Neural cell (in vitro differentiated cells): ENCODE measurements around the gene OR9A2. TPM values are rescaled to one million over a fixed set of nuclear protein-coding genes. Genes with fewer than 3 reads are reported as not detected.

Experiments
- H2AFZ ChIP-seq: fragments of 200-600, 300-800 bp; sonication (generic), shearing (Covaris generic); 2 replicates; pipeline ENCODE4 v1.6.0; 2014; ENCODE audit warnings: low read depth, mild to moderate bottlenecking, antibody characterized with exemption, low read length, moderate library complexity
- H3F3A ChIP-seq: fragments of 200-600 bp; shearing (Covaris generic); 2 replicates; pipeline ENCODE4 v1.6.1; 2016; ENCODE audit warnings: mild to moderate bottlenecking, moderate library complexity, mixed read lengths, antibody characterized with exemption, low read length; ENCODE audit not compliant: insufficient read depth, poor library complexity, severe bottlenecking
- H3K27ac ChIP-seq: fragments of 200-600, 300-800 bp; sonication (generic), shearing (Covaris generic); 2 replicates; pipeline ENCODE4 v1.5.1; 2014; ENCODE audit warnings: mild to moderate bottlenecking, low read length, moderate library complexity
- H3K27me3 ChIP-seq: fragments of 300-800, 200-600 bp; sonication (generic), shearing (Covaris generic); 2 replicates; pipeline ENCODE4 v1.6.0; 2014; ENCODE audit warnings: mild to moderate bottlenecking, low read depth, low read length, moderate library complexity; ENCODE audit not compliant: insufficient read depth
- H3K36me3 ChIP-seq: fragments of 300-800, 200-600 bp; sonication (generic), shearing (Covaris generic); 2 replicates; pipeline ENCODE4 v1.5.1; 2014; ENCODE audit warnings: mild to moderate bottlenecking, antibody characterized with exemption, low read length, moderate library complexity; ENCODE audit not compliant: insufficient read depth
- H3K4me2 ChIP-seq: fragments of 300-800, 200-600 bp; sonication (generic), shearing (Covaris generic); 2 replicates; pipeline ENCODE4 v1.6.0; 2014; ENCODE audit warnings: mild to moderate bottlenecking, low read length
- H3K4me3 ChIP-seq: fragments of 300-800, 200-600 bp; sonication (generic), shearing (Covaris generic); 2 replicates; pipeline ENCODE4 v1.5.1; 2014; ENCODE audit warnings: mild to moderate bottlenecking, low read length, moderate library complexity
- H3K79me2 ChIP-seq: fragments of 200-600 bp; shearing (Covaris generic); replicated peaks from 2 replicates; pipeline ENCODE4 v1.6.0; 2014; ENCODE audit warnings: mild to moderate bottlenecking, low read length, moderate library complexity; ENCODE audit not compliant: insufficient read depth
- H3K9ac ChIP-seq: fragments of 300-800, 200-600 bp; sonication (generic), shearing (Covaris generic); 2 replicates; pipeline ENCODE4 v1.6.1; 2016; ENCODE audit warnings: mild to moderate bottlenecking, low read length, mixed read lengths
- H3K9me2 ChIP-seq: fragments of 200-600 bp; shearing (Covaris generic); 2 replicates; pipeline ENCODE4 v1.6.1; 2016; ENCODE audit warnings: mild to moderate bottlenecking, low read length, mixed read lengths; ENCODE audit not compliant: insufficient read depth
- H3K9me3 ChIP-seq: fragments of 200-600, 300-800 bp; sonication (generic), shearing (Covaris generic); 2 replicates; pipeline ENCODE4 v1.6.1; 2016; ENCODE audit warnings: mild to moderate bottlenecking, mixed run types, low read length, moderate library complexity, mixed read lengths
- H4K20me1 ChIP-seq: fragments of 200-600 bp; shearing (Covaris generic); 2 replicates; pipeline ENCODE4 v1.6.1; 2016; ENCODE audit warnings: mild to moderate bottlenecking, mixed run types; ENCODE audit not compliant: insufficient read depth
- EP300 ChIP-seq: fragments of 450-650 bp; conservative IDR thresholded peaks from 2 replicates; pipeline ENCODE4 v1.6.1; 2014; ENCODE audit warnings: antibody characterized with exemption, mild to moderate bottlenecking, moderate library complexity; ENCODE audit not compliant: poor library complexity, severe bottlenecking
- EZH2 ChIP-seq: fragments of 200-600, 300-800 bp; shearing (Covaris generic), sonication (generic); IDR thresholded peaks from 2 replicates; pipeline ENCODE4 v1.6.1; 2014; ENCODE audit warnings: antibody characterized with exemption, low read length, borderline replicate concordance, mild to moderate bottlenecking; ENCODE audit not compliant: insufficient read depth, poor library complexity, severe bottlenecking
- MXI1 ChIP-seq: fragments of 450-650 bp; conservative IDR thresholded peaks from 2 replicates; pipeline ENCODE4 v1.6.1; 2014; ENCODE audit warnings: antibody characterized with exemption, mild to moderate bottlenecking; ENCODE audit not compliant: poor library complexity, severe bottlenecking
- POLR2AphosphoS5 ChIP-seq: IDR thresholded peaks from 2 replicates; pipeline ENCODE4 v1.6.1; 2012
- RAD21 ChIP-seq: fragments of 450-650 bp; conservative IDR thresholded peaks from 2 replicates; pipeline ENCODE4 v1.6.1; 2014; ENCODE audit warnings: antibody characterized with exemption, mild to moderate bottlenecking, moderate library complexity
- SMC3 ChIP-seq: fragments of 450-650 bp; conservative IDR thresholded peaks from 2 replicates; pipeline ENCODE4 v1.6.1; 2014; ENCODE audit warnings: antibody characterized with exemption, mild to moderate bottlenecking, moderate library complexity; ENCODE audit not compliant: poor library complexity
- TAF1 ChIP-seq: IDR thresholded peaks from 2 replicates; pipeline ENCODE4 v1.6.1; 2012; ENCODE audit warnings: low read depth
- polyA plus RNA-seq: library from polyadenylated mRNA; depleted of rRNA; stranded (reverse); fragments of >200 nt; gene quantifications from 2 replicates; pipeline ENCODE4 v1.2.3, GENCODE V29; 2014
- TF ChIP-seq, protein P1 (sequence below): fragments of 450-650 bp; IDR thresholded peaks from 2 replicates; pipeline ENCODE4 v1.5.1; 2014; ENCODE audit warnings: antibody characterized with exemption, mild to moderate bottlenecking, moderate library complexity; ENCODE audit not compliant: poor library complexity, severe bottlenecking
- TF ChIP-seq, protein P2 (sequence below): IDR thresholded peaks from 2 replicates; pipeline ENCODE4 v1.6.1; 2012; ENCODE audit warnings: borderline replicate concordance

Gene OR9A2
- polyA plus RNA-seq, 1 donor from 2014 or later, result not detected

- TF ChIP-seq POLR2AphosphoS5 (no peak), EZH2 (no peak), SMC3 (no peak), TAF1 (no peak), MXI1 (no peak), RAD21 (no peak), EP300 (no peak)
- TF ChIP-seq, protein P1, sequence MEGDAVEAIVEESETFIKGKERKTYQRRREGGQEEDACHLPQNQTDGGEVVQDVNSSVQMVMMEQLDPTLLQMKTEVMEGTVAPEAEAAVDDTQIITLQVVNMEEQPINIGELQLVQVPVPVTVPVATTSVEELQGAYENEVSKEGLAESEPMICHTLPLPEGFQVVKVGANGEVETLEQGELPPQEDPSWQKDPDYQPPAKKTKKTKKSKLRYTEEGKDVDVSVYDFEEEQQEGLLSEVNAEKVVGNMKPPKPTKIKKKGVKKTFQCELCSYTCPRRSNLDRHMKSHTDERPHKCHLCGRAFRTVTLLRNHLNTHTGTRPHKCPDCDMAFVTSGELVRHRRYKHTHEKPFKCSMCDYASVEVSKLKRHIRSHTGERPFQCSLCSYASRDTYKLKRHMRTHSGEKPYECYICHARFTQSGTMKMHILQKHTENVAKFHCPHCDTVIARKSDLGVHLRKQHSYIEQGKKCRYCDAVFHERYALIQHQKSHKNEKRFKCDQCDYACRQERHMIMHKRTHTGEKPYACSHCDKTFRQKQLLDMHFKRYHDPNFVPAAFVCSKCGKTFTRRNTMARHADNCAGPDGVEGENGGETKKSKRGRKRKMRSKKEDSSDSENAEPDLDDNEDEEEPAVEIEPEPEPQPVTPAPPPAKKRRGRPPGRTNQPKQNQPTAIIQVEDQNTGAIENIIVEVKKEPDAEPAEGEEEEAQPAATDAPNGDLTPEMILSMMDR, result no peak
- TF ChIP-seq, protein P2, sequence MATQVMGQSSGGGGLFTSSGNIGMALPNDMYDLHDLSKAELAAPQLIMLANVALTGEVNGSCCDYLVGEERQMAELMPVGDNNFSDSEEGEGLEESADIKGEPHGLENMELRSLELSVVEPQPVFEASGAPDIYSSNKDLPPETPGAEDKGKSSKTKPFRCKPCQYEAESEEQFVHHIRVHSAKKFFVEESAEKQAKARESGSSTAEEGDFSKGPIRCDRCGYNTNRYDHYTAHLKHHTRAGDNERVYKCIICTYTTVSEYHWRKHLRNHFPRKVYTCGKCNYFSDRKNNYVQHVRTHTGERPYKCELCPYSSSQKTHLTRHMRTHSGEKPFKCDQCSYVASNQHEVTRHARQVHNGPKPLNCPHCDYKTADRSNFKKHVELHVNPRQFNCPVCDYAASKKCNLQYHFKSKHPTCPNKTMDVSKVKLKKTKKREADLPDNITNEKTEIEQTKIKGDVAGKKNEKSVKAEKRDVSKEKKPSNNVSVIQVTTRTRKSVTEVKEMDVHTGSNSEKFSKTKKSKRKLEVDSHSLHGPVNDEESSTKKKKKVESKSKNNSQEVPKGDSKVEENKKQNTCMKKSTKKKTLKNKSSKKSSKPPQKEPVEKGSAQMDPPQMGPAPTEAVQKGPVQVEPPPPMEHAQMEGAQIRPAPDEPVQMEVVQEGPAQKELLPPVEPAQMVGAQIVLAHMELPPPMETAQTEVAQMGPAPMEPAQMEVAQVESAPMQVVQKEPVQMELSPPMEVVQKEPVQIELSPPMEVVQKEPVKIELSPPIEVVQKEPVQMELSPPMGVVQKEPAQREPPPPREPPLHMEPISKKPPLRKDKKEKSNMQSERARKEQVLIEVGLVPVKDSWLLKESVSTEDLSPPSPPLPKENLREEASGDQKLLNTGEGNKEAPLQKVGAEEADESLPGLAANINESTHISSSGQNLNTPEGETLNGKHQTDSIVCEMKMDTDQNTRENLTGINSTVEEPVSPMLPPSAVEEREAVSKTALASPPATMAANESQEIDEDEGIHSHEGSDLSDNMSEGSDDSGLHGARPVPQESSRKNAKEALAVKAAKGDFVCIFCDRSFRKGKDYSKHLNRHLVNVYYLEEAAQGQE, result no peak
- Histone ChIP-seq H3K9ac (no peak overlapping the region), H3K4me2 (no peak overlapping the region), H3K36me3 (no peaks in the 10 kb centered on the region), H3F3A (no peaks in the 10 kb centered on the region), H2AFZ (no peak overlapping the region), H3K27me3 (no peaks in the 10 kb centered on the region), H3K79me2 (no peaks in the 10 kb centered on the region), H3K9me2 (no peaks in the 10 kb centered on the region), H3K27ac (no peak overlapping the region), H3K9me3 (no peaks in the 10 kb centered on the region), H4K20me1 (no peaks in the 10 kb centered on the region), H3K4me3 (no peak overlapping the region)
These were observed 14.4 kb upstream of the OR9A2 start for GRCh38 chr7:143041346-143041745.

GRCh38 chr7:143040209-143040715 is 13.3 kb upstream of the OR9A2 start:
- no peaks in the 10 kb centered on the region for H3K27me3 ChIP-seq
- H3K36me3 ChIP-seq, result no peaks in the 10 kb centered on the region
- no peaks in the 10 kb centered on the region for H3F3A ChIP-seq
- no peak overlapping the region for H2AFZ ChIP-seq
- no peak overlapping the region for H3K4me3 ChIP-seq
- H3K9ac ChIP-seq, result no peak overlapping the region
- no peak overlapping the region for H3K27ac ChIP-seq
- no peak overlapping the region for H3K4me2 ChIP-seq
- H3K9me3 ChIP-seq, result no peaks in the 10 kb centered on the region
- TF ChIP-seq POLR2AphosphoS5 (no peak), EZH2 (no peak), TAF1 (no peak), MXI1 (no peak), SMC3 (no peak), EP300 (no peak), RAD21 (no peak)
- TF ChIP-seq, protein P2, result no peak
- TF ChIP-seq, protein P1, result no peak
- no peaks in the 10 kb centered on the region for H3K79me2 ChIP-seq
- H3K9me2 ChIP-seq, result no peaks in the 10 kb centered on the region
- no peaks in the 10 kb centered on the region for H4K20me1 ChIP-seq
